HG03280 (cell line): Measurements from ENCODE around the gene INTS3.

Experiments used
- ATAC-seq: cut with Tn5 transposase; IDR thresholded peaks from one replicate; pipeline ENCODE4 v1.9.1; 2021; ENCODE audit warnings: mild to moderate bottlenecking, moderate library complexity; ENCODE audit not compliant: unreplicated experiment

The INTS3 gene

GRCh38 chr1:153795934-153796785 is 68.3 kb downstream of the INTS3 start:
- no peak for ATAC-seq

- ATAC-seq = peak; percentile 52
These were observed 69.2 kb downstream of the INTS3 start for GRCh38 chr1:153796786-153797659.

GRCh38 chr1:153798468-153798780 is 70.6 kb downstream of the INTS3 start:
- ATAC-seq = no peak

- no peak for ATAC-seq
These were observed 71.2 kb downstream of the INTS3 start for GRCh38 chr1:153799016-153799415.

- ATAC-seq = no peak
These were observed 72.0 kb downstream of the INTS3 start for GRCh38 chr1:153799566-153800465.

- no peak for ATAC-seq
These were observed 72.7 kb downstream of the INTS3 start for GRCh38 chr1:153800516-153800915.

- ATAC-seq = no peak
These were observed 73.3 kb downstream of the INTS3 start for GRCh38 chr1:153801028-153801625.

- no peak for ATAC-seq
These were observed 74.2 kb downstream of the INTS3 start for GRCh38 chr1:153801786-153802697.

GRCh38 chr1:153803470-153804056 is 75.7 kb downstream of the INTS3 start:
- no peak for ATAC-seq

GRCh38 chr1:153804112-153804511 is 76.3 kb downstream of the INTS3 start:
- no peak for ATAC-seq

- ATAC-seq = peak; percentile 89
These were observed 77.3 kb downstream of the INTS3 start for GRCh38 chr1:153805042-153805745.

- no peak for ATAC-seq
These were observed 78.3 kb downstream of the INTS3 start for GRCh38 chr1:153805886-153806719.

- no peak for ATAC-seq
These were observed 88.5 kb downstream of the INTS3 start for GRCh38 chr1:153816283-153816889.

- ATAC-seq = no peak
These were observed 91.0 kb downstream of the INTS3 start for GRCh38 chr1:153818876-153819275.
